GM19193 (cell line): Measurements from ENCODE around the gene DTNB.

Source experiments
- POLR2A ChIP-seq: IDR thresholded peaks from 4 replicates; pipeline ENCODE4 v1.6.1; 2011; ENCODE audit not compliant: insufficient read depth, insufficient read length; ENCODE audit errors: extremely low read depth

The DTNB gene

GRCh38 chr2:25512707-25513106, 160.7 kb downstream of the DTNB start:
- TF ChIP-seq POLR2A, result no peak

- TF ChIP-seq POLR2A, result no peak
Measured at GRCh38 chr2:25506226-25506625, 167.2 kb downstream of the DTNB start.

- TF ChIP-seq POLR2A, result no peak
Measured at GRCh38 chr2:25505622-25506021, 167.8 kb downstream of the DTNB start.

- no peak for TF ChIP-seq POLR2A
Measured at GRCh38 chr2:25505182-25505581, 168.2 kb downstream of the DTNB start.

GRCh38 chr2:25504266-25504665, 169.1 kb downstream of the DTNB start:
- no peak for TF ChIP-seq POLR2A

GRCh38 chr2:25499157-25499556, 174.2 kb downstream of the DTNB start:
- no peak for TF ChIP-seq POLR2A

GRCh38 chr2:25497918-25498407, 175.4 kb downstream of the DTNB start:
- TF ChIP-seq POLR2A, result no peak

- no peak for TF ChIP-seq POLR2A
Measured at GRCh38 chr2:25497229-25497917, 176.0 kb downstream of the DTNB start.

GRCh38 chr2:25494616-25495015, 178.8 kb downstream of the DTNB start:
- TF ChIP-seq POLR2A, result no peak

- TF ChIP-seq POLR2A, result no peak
Measured at GRCh38 chr2:25493207-25493606, 180.2 kb downstream of the DTNB start.

- no peak for TF ChIP-seq POLR2A
Measured at GRCh38 chr2:25492726-25493125, 180.7 kb downstream of the DTNB start.

GRCh38 chr2:25491966-25492532, 181.3 kb downstream of the DTNB start:
- no peak for TF ChIP-seq POLR2A

GRCh38 chr2:25491003-25491696, 182.2 kb downstream of the DTNB start:
- no peak for TF ChIP-seq POLR2A

- TF ChIP-seq POLR2A, result no peak
Measured at GRCh38 chr2:25490217-25490616, 183.2 kb downstream of the DTNB start.

- TF ChIP-seq POLR2A, result no peak
Measured at GRCh38 chr2:25489631-25490030, 183.7 kb downstream of the DTNB start.
